SK-N-SH (cell line): ENCODE results near the gene KLHDC7B. TPM values are rescaled to one million over a fixed set of nuclear protein-coding genes. Genes with fewer than 3 reads are reported as not detected.

Experiments used
- CTCF ChIA-PET: fragments of 300-600, 350-600 bp; formaldehyde crosslinking; extraction: SDS; loops from one replicate; lab custom pipeline; 2021; lab: Yijun Ruan, JAX
- POLR2A ChIA-PET: fragments of 350-600 bp; sonication (Branson Sonifier 250); formaldehyde crosslinking; extraction: SDS; loops from one replicate; lab custom pipeline; 2020; ENCODE audit warnings: antibody characterized with exemption, inconsistent platforms; lab: Yijun Ruan, JAX
- DNase-seq: peaks from one replicate; pipeline ENCODE4 v3.0.0; 2012
- H2AFZ ChIP-seq: fragments of 200-600 bp; sonication (generic); 2 replicates; pipeline ENCODE4 v1.8.1; 2016; ENCODE audit warnings: antibody characterized with exemption, mild to moderate bottlenecking, low read depth
- H3F3A ChIP-seq: fragments of 200-600 bp; sonication (generic); replicated peaks from 2 replicates; pipeline ENCODE3; 2016; ENCODE audit warnings: antibody characterized with exemption, mild to moderate bottlenecking; ENCODE audit not compliant: insufficient read depth
- H3K27ac ChIP-seq, 2 experiments: fragments of 200-500 bp in 1 of 2; fragments of 200-600 bp in 1 of 2; sonication (Bioruptor generic) in 1 of 2; sonication (generic), shearing (Covaris generic) in 1 of 2; 2 replicates each; pipeline versions ENCODE4 v1.5.1 to v1.6.1; 2014 to 2016; ENCODE audit warnings: low read depth in 2 of 2, inconsistent platforms in 1 of 2, low read length in 1 of 2, mild to moderate bottlenecking in 1 of 2, mixed read lengths in 1 of 2
- H3K27me3 ChIP-seq: fragments of 200-600 bp; sonication (generic), shearing (Covaris generic); 2 replicates; pipeline ENCODE4 v1.6.1; 2016; ENCODE audit warnings: mixed run types; ENCODE audit not compliant: insufficient read depth
- H3K36me3 ChIP-seq, 2 experiments: fragments of 200-500 bp in 1 of 2; fragments of 200-600 bp in 1 of 2; sonication (Bioruptor generic) in 1 of 2; sonication (generic) in 1 of 2; replicated peaks in 1 of 2; 2 replicates each; pipeline versions ENCODE3 to v1.5.1; 2014 to 2016; ENCODE audit warnings: low read length in 1 of 2, mild to moderate bottlenecking in 1 of 2; ENCODE audit not compliant: insufficient read depth in 2 of 2, control insufficient read depth in 1 of 2
- H3K4me1 ChIP-seq, 2 experiments: fragments of 200-500 bp in 1 of 2; fragments of 200-600 bp in 1 of 2; sonication (Bioruptor generic) in 1 of 2; sonication (generic), shearing (Covaris generic) in 1 of 2; 2 replicates each; pipeline versions ENCODE4 v1.5.1 to v1.6.1; 2014 to 2016; ENCODE audit warnings: low read depth in 1 of 2, low read length in 1 of 2, mixed run types in 1 of 2; ENCODE audit not compliant: insufficient read depth in 2 of 2, control insufficient read depth in 1 of 2
- H3K4me2 ChIP-seq: fragments of 200-600 bp; sonication (generic), shearing (Covaris generic); 2 replicates; pipeline ENCODE4 v1.6.1; 2017; ENCODE audit warnings: mixed run types
- H3K4me3 ChIP-seq, 2 experiments: fragments of 200-500 bp in 1 of 2; fragments of 200-600 bp in 1 of 2; sonication (Bioruptor generic) in 1 of 2; sonication (generic), shearing (Covaris generic) in 1 of 2; 2 replicates each; pipeline versions ENCODE4 v1.5.1 to v1.8.1; 2014 to 2016; ENCODE audit warnings: low read depth in 2 of 2, inconsistent platforms in 1 of 2, low read length in 1 of 2, mild to moderate bottlenecking in 1 of 2, mixed read lengths in 1 of 2, moderate library complexity in 1 of 2
- H3K79me2 ChIP-seq: fragments of 200-600 bp; sonication (generic); 2 replicates; pipeline ENCODE4 v1.8.1; 2017; ENCODE audit warnings: mild to moderate bottlenecking; ENCODE audit not compliant: insufficient read depth
- H3K9ac ChIP-seq: fragments of 200-600 bp; sonication (generic); 2 replicates; pipeline ENCODE4 v1.6.1; 2017; ENCODE audit warnings: mixed run types
- H3K9me2 ChIP-seq: fragments of 200-600 bp; sonication (generic); 2 replicates; pipeline ENCODE4 v1.6.1; 2017; ENCODE audit warnings: mixed run types
- H3K9me3 ChIP-seq: fragments of 200-600 bp; sonication (generic); 2 replicates; pipeline ENCODE4 v1.6.1; 2017; ENCODE audit warnings: mixed run types, mild to moderate bottlenecking, moderate library complexity
- H4K20me1 ChIP-seq: fragments of 200-600 bp; sonication (generic); 2 replicates; pipeline ENCODE4 v1.6.1; 2017; ENCODE audit warnings: mild to moderate bottlenecking, mixed run types; ENCODE audit not compliant: insufficient read depth
- CTCF ChIP-seq: fragments of 200-600 bp; sonication (generic); IDR thresholded peaks from 2 replicates; pipeline ENCODE4 v1.6.1; 2017; ENCODE audit warnings: antibody characterized with exemption, mild to moderate bottlenecking, moderate library complexity
- ELF1 ChIP-seq: IDR thresholded peaks from 2 replicates; pipeline ENCODE4 v1.4.0; 2012
- EP300 ChIP-seq, 2 experiments: IDR thresholded peaks; 2 replicates each; pipeline versions ENCODE4 v1.4.0 to v1.6.1; 2012; ENCODE audit warnings: borderline replicate concordance in 1 of 2, low read depth in 1 of 2, low read length in 1 of 2
- GATA2 ChIP-seq: sonication (generic); formaldehyde crosslinking; IDR thresholded peaks from 2 replicates; pipeline ENCODE4 v1.5.0; 2020; ENCODE audit warnings: mild to moderate bottlenecking, missing genetic modification reagents
- JUND ChIP-seq: IDR thresholded peaks from 2 replicates; pipeline ENCODE4 v1.4.0; 2012
- MAX ChIP-seq: IDR thresholded peaks from 2 replicates; pipeline ENCODE4 v1.4.0; 2012; ENCODE audit warnings: low read depth
- RCOR1 ChIP-seq: fragments of 150-350 bp; IDR thresholded peaks from 2 replicates; pipeline ENCODE4 v1.6.1; 2017; ENCODE audit warnings: antibody characterized with exemption, low read length
- REST ChIP-seq: IDR thresholded peaks from 2 replicates; pipeline ENCODE4 v1.6.1; 2012; ENCODE audit warnings: mild to moderate bottlenecking, low read depth, low read length, moderate library complexity
- RFX5 ChIP-seq: IDR thresholded peaks from 2 replicates; pipeline ENCODE4 v1.6.1; 2012; ENCODE audit warnings: mild to moderate bottlenecking, improper control_type of control experiment, low read length
- TAF1 ChIP-seq: IDR thresholded peaks from 2 replicates; pipeline ENCODE4 v1.6.1; 2012; ENCODE audit warnings: low read depth, mild to moderate bottlenecking, low read length, moderate library complexity, borderline replicate concordance
- TEAD4 ChIP-seq: IDR thresholded peaks from 2 replicates; pipeline ENCODE4 v1.4.0; 2012; ENCODE audit warnings: mild to moderate bottlenecking, borderline replicate concordance; ENCODE audit not compliant: insufficient read depth
- USF1 ChIP-seq: IDR thresholded peaks from 2 replicates; pipeline ENCODE4 v1.4.0; 2012; ENCODE audit warnings: low read depth, borderline replicate concordance
- YY1 ChIP-seq: IDR thresholded peaks from 2 replicates; pipeline ENCODE4 v1.4.0; 2012; ENCODE audit warnings: low read depth, mild to moderate bottlenecking
- WGBS: methylation state at CpG from one replicate; pipeline ENCODE4 v1.1.6; 2017; ENCODE audit warnings: low lambda C conversion rate; 5-methylcytosine and 5-hydroxymethylcytosine counted together
- polyA plus RNA-seq, 3 experiments: library from polyadenylated mRNA; depleted of rRNA; stranded (reverse); fragments of >200 nt; gene quantifications; 2 replicates each; pipeline ENCODE4 v1.2.3, GENCODE V29; 2012

The KLHDC7B gene
- polyA plus RNA-seq, 1 of the 3 experiments (the other 2 are of a cell fraction) = 0.07 TPM

- no peak for TF ChIP-seq REST
- no peak for TF ChIP-seq EP300 (IDR thresholded peaks at IDR 0.05; ENCODE audit: borderline replicate concordance in 1 of 2, low read depth in 1 of 2, low read length in 1 of 2)
- TF ChIP-seq RFX5 = no peak
- no peak for TF ChIP-seq MAX
- no peak for TF ChIP-seq GATA2 (CRISPR knock-in tag)
- no peak for TF ChIP-seq JUND
- no peak for TF ChIP-seq TEAD4
- TF ChIP-seq TAF1 = no peak
- no peak for TF ChIP-seq RCOR1
- no peak for TF ChIP-seq YY1
- no peak for TF ChIP-seq USF1
- no peak for TF ChIP-seq ELF1
- TF ChIP-seq CTCF = no peak
- no peak overlapping the region for H3K4me2 ChIP-seq
- peaks cover 0 to 49% of the 10 kb centered on the region in 2 experiments for H3K36me3 ChIP-seq
- DNase-seq = no peak
- ChIA-PET CTCF (interaction anchor here (0.9 to 1.3 kb wide), 2 partner anchors 43 to 52 kb away, joined by 3 read pairs; partner anchors contain the start of gene SCO2), POLR2A (no interaction called here)
- no peaks in the 10 kb centered on the region for H3F3A ChIP-seq
- no peak overlapping the region for H3K9ac ChIP-seq
- no peaks in the 10 kb centered on the region for H3K9me3 ChIP-seq
- no peaks in the 10 kb centered on the region for H3K27me3 ChIP-seq
- no peak overlapping the region for H2AFZ ChIP-seq
- H3K4me3 ChIP-seq = no peak overlapping the region
- no peaks in the 10 kb centered on the region for H3K9me2 ChIP-seq
- no peaks in the 10 kb centered on the region for H4K20me1 ChIP-seq
- WGBS = 85% methylated on average over 7 of the region's 7 CpGs
- H3K4me1 ChIP-seq = peaks cover 0 to under 1% of the 10 kb centered on the region in 2 experiments; a peak in 1 of 4 replicates
- H3K27ac ChIP-seq = no peak overlapping the region
- no peaks in the 10 kb centered on the region for H3K79me2 ChIP-seq
Observed at GRCh38 chr22:50568626-50569025, 22.9 kb downstream of the KLHDC7B start.
